ENCODE data around the gene HYAL3.
"Not testable (repeated sequence)": the region's sequence is repeated elsewhere in the genome, so short reads cannot be mapped to it uniquely, and the experiment has no call there.

HYAL3 gene

GRCh38 chr3:50268703-50269451 lies 30.3 kb downstream of the HYAL3 start, which contains the start of gene SEMA3B:
TSS of gene SEMA3B (plus strand) at chr3:50269147. CDS start at chr3:50269241, 94 bp downstream.
- no peak for DNase-seq

- no peak for DNase-seq
These were observed 30.9 kb downstream of the HYAL3 start for GRCh38 chr3:50268276-50268675.

- no peak for DNase-seq
These were observed 31.8 kb downstream of the HYAL3 start for GRCh38 chr3:50267280-50267913.

- DNase-seq: no peak
These were observed 32.4 kb downstream of the HYAL3 start for GRCh38 chr3:50266836-50267235.

GRCh38 chr3:50266017-50266416 lies 33.2 kb downstream of the HYAL3 start:
- DNase-seq: no peak

GRCh38 chr3:50265571-50265970 lies 33.6 kb downstream of the HYAL3 start:
- DNase-seq: no peak

GRCh38 chr3:50264964-50265485 lies 34.2 kb downstream of the HYAL3 start:
- no peak for DNase-seq

GRCh38 chr3:50264383-50264963 lies 34.7 kb downstream of the HYAL3 start:
- no peak for DNase-seq

- DNase-seq: no peak
These were observed 35.5 kb downstream of the HYAL3 start for GRCh38 chr3:50263478-50264382.

- no peak for DNase-seq
These were observed 36.4 kb downstream of the HYAL3 start for GRCh38 chr3:50262778-50263177.

- DNase-seq: not testable (repeated sequence)
These were observed 37.0 kb downstream of the HYAL3 start for GRCh38 chr3:50262200-50262599.

GRCh38 chr3:50261505-50261904 lies 37.7 kb downstream of the HYAL3 start:
- no peak for DNase-seq

- no peak for DNase-seq
These were observed 38.2 kb downstream of the HYAL3 start for GRCh38 chr3:50260942-50261441.

- peak; percentile 80 to 87 for DNase-seq
These were observed 38.9 kb downstream of the HYAL3 start for GRCh38 chr3:50260027-50260941.

- DNase-seq: no peak
These were observed 39.7 kb downstream of the HYAL3 start for GRCh38 chr3:50259432-50260026.

GRCh38 chr3:50258979-50259378 lies 40.2 kb downstream of the HYAL3 start:
- no peak for DNase-seq

GRCh38 chr3:50258029-50258680 lies 41.0 kb downstream of the HYAL3 start:
- DNase-seq: peak; percentile 17 to 19

GRCh38 chr3:50256978-50257890 lies 42.0 kb downstream of the HYAL3 start:
- peak in 1 of 2 experiments; percentile 46 for DNase-seq

- DNase-seq: no peak
These were observed 44.0 kb downstream of the HYAL3 start for GRCh38 chr3:50255251-50255615.

Measured in NCI-H1930 (cell line).